AG10803 (cell line): ENCODE measurements around the gene KIDINS220.

Experiments used
- DNase-seq: peaks from one replicate; pipeline ENCODE4 v3.0.0; 2010; ENCODE audit warnings: low read depth
- H3K4me3 ChIP-seq: 2 replicates; pipeline ENCODE4 v1.5.1; 2011; ENCODE audit warnings: mild to moderate bottlenecking, low read length, control low read depth
- TF ChIP-seq, protein P1 (sequence below): conservative IDR thresholded peaks from 2 replicates; pipeline ENCODE4 v1.5.1; 2011; ENCODE audit warnings: mild to moderate bottlenecking, low read length, control low read depth, inconsistent platforms

Gene KIDINS220

DNA sequence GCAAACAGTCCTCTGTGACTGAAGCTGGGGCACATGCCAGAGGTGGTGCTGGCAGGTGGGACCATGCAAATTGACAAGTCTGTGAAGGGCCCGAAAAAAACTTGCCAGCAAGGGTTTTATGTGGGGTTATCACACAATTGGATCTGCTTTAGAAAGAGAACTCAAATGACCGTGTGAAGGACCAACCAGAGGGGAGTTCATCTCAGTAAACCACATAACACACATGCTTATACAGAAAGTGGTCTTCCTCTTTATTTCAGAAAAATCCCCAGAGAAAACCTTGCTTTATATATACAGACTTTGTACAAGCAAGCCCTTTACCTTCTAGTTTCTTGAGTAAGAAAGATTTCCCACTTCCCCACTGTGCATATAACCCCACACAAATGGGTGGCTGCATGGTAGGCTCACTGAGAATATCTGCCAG is 46.7 kb downstream of the KIDINS220 start:
- H3K4me3 ChIP-seq: no peak overlapping the region
- TF ChIP-seq, protein P1, sequence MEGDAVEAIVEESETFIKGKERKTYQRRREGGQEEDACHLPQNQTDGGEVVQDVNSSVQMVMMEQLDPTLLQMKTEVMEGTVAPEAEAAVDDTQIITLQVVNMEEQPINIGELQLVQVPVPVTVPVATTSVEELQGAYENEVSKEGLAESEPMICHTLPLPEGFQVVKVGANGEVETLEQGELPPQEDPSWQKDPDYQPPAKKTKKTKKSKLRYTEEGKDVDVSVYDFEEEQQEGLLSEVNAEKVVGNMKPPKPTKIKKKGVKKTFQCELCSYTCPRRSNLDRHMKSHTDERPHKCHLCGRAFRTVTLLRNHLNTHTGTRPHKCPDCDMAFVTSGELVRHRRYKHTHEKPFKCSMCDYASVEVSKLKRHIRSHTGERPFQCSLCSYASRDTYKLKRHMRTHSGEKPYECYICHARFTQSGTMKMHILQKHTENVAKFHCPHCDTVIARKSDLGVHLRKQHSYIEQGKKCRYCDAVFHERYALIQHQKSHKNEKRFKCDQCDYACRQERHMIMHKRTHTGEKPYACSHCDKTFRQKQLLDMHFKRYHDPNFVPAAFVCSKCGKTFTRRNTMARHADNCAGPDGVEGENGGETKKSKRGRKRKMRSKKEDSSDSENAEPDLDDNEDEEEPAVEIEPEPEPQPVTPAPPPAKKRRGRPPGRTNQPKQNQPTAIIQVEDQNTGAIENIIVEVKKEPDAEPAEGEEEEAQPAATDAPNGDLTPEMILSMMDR: no peak
- no peak for DNase-seq

DNA sequence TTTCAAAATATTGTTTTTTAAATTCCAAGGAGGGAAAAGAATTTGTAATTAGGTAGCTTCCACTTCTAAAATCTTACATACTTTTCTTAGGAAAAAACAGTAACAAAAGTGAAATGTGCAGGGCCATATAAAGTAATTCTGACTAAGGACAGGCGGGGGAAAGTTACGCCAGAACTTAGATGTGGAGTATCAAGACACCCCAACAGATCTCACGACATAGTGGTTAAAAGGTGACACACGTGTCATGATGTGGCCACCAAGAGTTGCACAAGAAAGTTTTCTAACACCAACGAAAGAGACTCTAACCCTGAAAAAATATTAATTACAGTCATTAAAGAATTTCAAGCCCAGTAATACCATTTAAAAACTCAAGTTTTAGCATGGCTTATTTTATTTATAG is 51.0 kb downstream of the KIDINS220 start:
- no peak for DNase-seq
- TF ChIP-seq, protein P1: no peak
- no peak overlapping the region for H3K4me3 ChIP-seq

DNA sequence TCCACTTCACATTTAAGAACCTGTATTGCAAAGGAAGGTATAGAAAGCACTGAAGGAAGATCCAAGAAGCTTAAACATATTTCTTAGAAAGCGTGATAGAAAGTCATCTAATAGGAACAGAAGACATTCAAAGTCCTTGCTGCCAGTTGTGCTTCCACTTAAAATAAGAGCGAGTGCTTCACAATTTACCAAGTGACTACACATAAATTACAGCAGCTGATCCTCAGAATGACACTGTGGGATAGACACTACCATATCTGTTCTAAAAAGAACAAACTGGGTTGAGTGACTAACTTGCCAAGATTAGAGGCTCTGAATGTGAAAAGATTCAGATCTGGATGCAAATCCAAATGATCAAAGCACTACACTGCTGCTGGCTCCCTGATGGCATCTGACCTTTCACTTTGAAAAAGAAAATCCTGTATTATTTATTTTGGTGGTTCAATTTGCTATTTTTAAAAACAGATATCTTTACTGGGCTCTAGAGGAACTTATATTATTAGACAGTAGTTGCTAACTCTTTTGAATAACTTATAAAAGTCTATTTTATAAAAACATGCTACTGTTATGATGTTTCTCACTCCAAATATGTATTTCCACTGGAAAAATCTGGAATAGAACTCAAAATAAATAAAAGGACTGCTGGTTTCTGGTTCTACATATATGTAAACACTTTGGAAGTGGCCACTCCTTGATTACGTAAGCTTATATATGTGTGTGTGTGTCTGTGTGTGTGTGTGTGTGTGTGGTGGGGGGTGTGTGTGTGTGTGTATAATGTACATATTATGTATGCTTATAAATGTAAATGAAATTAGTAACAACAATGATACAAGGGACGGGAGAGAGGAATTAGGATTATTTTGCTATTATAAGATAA is 57.4 kb downstream of the KIDINS220 start:
- no peak for DNase-seq
- TF ChIP-seq, protein P1: no peak
- H3K4me3 ChIP-seq: no peak overlapping the region

DNA sequence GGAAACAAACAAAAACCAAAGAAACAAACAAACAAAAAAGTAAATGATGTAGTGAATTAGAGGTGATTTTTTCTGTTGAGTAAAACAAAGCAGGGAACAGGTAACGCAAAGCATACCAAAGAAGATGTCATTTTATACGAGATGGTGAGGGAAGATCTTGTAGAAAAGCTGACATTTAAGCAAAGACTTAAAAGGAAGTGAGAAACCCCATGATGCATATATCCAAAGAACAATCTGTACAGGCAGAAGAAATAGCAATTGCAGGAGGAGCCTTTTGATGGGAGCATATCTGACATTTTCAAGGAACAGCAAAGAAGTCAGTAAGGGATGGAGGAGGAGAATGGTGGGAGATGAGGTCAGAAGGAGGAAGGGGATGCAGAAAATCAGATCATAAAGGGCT is 63.0 kb downstream of the KIDINS220 start:
- TF ChIP-seq, protein P1: no peak
- DNase-seq: no peak
- H3K4me3 ChIP-seq: no peak overlapping the region

DNA sequence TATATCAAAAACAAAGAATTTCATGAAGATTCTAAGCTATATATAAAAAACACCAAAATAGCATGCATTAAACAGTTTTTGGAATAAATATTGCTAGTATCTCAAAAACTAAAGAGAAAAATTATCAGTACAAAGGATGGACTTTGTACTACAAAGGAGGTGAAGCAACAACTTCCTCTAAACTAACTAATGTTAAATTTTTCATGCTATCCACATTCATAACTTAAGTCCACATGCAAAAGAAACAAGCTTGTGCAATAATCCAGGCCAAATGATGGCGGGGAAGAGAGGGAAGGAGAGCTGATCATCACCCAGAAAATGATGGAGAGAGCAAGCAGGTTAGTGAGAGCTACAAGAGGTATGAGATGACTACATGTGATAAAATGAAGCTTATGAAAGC is 70.1 kb downstream of the KIDINS220 start:
- DNase-seq: no peak
- no peak overlapping the region for H3K4me3 ChIP-seq
- TF ChIP-seq, protein P1: no peak

DNA sequence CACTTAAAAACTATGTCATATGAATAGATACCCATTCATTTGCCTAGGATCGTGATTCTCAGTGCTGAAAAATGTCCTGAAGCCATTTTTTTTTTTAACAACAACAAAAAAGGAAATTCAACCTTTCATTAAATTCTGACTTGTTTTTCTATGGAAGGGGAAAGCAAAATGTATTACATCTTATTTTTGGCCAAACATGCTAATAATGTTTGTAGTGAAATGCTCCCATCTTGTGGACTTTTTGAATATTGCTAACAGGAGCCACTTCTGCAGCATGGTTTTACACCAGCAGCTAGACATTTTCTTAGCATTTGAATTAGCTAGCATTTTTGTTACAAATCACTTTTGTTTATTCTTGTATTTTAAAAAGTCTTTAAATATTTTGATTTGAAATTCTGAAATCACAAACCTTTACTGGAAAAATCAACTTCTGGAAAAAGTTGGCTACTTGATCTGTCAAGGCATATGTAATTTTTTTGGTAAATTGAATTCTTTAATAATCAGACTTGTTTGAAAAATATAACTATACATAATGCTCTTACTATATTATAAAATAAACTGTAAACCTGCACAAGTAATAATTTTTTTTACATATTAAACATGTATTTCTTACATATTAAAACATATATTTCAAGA is 75.8 kb downstream of the KIDINS220 start:
- TF ChIP-seq, protein P1: peak; percentile 73
- DNase-seq: peak; percentile 42
- no peak overlapping the region for H3K4me3 ChIP-seq

DNA sequence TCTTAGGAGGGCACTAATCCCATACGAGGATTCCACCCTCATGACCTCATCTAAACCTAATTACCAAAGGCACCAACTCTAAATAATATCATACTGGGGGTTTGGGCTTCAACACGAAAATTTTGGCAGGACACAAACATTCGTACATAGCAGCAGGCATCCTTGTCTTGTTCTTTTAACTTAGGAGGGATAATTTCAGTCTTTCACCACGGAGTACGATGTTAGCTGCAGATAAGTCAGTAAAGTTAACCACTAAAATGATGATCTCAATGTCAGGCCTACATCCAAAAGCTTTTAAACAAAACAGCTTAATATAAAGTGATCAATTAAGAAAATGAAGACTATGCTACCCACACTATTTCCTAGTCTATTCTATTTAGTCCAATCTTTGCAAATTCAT is 80.7 kb downstream of the KIDINS220 start:
- H3K4me3 ChIP-seq: no peak overlapping the region
- DNase-seq: no peak
- TF ChIP-seq, protein P1: no peak
